Erythroblast (primary cell): ENCODE data around the gene PIGC.
A peak's percentile ranks its signal among the peaks of the same experiment; 100 is the strongest.
"Not testable (repeated sequence)": the region's sequence is repeated elsewhere in the genome, so short reads cannot be mapped to it uniquely, and the experiment has no call there.

Source experiments
- DNase-seq, 2 experiments: peaks; one replicate each; lab custom pipeline; 2025; lab: John Stamatoyannopoulos, UW
- GATA1 ChIP-seq: IDR thresholded peaks from 2 replicates; pipeline ENCODE4 v1.6.1; 2011; ENCODE audit warnings: low read depth, mild to moderate bottlenecking, control low read depth, low read length, moderate library complexity
- POLR2A ChIP-seq: IDR thresholded peaks from 2 replicates; pipeline ENCODE4 v1.6.1; 2011; ENCODE audit warnings: mild to moderate bottlenecking, low read length

Gene PIGC

DNA sequence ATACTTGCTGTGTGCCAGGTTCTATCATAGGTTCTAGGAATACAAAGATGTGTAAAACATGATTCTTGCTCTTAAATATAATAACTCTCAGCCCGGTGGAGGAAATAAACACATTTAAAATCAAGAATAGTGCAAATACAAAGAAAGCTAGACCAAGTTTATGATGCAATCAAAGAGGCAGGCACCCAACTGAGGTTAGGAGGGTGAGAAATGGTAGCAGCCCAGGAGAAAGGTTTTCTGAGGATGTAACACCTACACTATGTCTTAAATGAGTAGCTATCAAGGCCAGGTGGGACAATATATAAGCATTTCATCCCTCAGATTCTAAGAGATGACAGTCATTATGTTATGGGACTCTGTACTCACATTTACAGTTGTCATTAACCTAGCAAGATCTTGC lies 9.7 kb upstream of the PIGC start:
- no peak for TF ChIP-seq GATA1
- no peak for TF ChIP-seq POLR2A
- no peak for DNase-seq

DNA sequence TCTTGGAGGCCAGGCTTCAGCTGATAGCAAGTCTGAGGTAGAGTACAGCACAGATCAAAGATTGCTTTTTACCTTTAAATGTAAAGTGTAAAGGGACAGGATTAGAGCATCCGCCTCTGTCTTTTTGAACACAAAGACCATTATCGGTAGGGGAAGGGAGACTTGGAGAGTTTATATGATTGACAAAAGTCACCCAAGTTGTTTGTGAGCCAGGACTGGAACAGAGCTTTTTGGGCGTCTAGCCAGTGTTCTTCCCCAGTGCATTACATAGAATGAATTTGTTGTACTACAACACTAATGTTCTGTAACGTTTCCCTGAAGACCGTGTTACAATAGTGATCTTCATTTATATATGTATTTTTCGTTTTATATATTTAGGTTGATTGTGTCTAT lies 9.3 kb upstream of the PIGC start:
- no peak for TF ChIP-seq POLR2A
- no peak for TF ChIP-seq GATA1
- peak in 1 of 2 experiments; percentile 36 for DNase-seq

DNA sequence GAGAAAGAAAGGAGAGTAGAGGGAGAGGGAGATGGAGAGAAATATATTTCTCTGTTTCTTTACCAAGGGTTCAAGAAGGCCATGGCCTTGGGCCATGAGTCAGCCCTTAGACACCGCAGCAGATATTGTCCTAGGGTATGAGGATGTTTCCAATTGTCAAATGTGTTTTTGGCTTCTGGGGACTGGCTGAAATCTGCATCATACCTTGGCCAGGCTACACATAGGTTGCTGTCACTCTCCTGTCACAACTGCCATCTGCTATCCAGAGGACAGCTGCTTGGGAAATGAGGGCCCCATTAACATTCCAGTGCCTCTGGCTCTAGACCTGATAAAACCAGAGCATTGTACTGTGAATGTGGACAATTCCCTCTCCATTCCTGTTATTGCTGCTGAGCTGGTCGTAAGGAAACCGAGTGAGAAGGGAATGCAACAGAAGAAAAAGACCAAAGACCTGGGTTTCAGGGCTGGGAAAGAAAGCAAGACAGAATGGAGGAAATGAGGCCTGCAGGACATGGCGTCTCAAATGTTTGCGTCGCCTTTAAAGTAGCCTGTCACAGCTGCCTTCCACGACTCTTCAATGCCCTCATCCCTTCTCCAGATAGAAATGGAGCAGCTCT lies 8.8 kb upstream of the PIGC start:
- no peak for TF ChIP-seq GATA1
- TF ChIP-seq POLR2A: no peak
- DNase-seq: peak in 1 of 2 experiments; percentile 23

DNA sequence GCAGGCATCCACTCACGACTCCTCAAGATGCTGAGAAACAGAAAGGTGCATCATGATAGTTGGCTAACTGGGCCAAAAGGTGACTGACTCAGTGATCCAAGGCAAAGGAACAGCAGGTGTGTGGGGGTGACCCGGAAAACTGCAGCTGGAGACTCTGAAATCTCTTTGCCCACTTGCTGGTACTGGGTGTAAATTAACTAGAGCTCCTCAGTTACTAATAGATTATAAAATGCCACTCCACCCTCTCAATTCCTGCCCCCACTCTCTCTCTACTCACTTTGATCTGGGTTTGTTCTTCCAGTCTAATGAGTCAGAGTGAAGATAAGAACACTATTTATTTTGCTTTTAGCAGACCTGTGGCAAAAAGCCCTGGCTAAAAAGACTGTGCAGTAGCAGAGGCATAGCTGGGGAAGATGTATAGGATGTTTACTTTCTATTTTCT lies 7.2 kb upstream of the PIGC start:
- TF ChIP-seq GATA1 (no peak), POLR2A (peak; percentile 79)

DNA sequence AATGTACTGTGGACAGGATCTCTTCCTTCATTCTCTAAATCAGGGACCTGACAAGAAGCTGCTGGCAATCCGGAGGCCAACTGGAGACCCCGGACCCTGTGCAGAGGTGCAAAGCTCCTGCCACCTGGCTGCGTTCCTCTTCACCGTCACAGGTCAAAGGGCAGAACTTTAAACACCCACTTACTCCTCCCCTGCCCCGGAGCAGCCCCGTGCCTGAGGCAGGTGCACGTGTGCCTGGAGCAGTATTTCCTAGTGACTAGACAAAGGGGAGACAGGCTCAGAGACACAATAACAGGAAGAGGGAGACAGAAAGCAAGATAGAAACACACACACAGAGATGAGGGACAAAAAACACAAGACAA lies 6.6 kb upstream of the PIGC start:
- no peak for TF ChIP-seq POLR2A
- TF ChIP-seq GATA1: no peak
- peak in 1 of 2 experiments; percentile 31 for DNase-seq

More for the DNA sequence above, 7.2 kb upstream of the PIGC start:
- peak; percentile 74 to 78 for DNase-seq

DNA sequence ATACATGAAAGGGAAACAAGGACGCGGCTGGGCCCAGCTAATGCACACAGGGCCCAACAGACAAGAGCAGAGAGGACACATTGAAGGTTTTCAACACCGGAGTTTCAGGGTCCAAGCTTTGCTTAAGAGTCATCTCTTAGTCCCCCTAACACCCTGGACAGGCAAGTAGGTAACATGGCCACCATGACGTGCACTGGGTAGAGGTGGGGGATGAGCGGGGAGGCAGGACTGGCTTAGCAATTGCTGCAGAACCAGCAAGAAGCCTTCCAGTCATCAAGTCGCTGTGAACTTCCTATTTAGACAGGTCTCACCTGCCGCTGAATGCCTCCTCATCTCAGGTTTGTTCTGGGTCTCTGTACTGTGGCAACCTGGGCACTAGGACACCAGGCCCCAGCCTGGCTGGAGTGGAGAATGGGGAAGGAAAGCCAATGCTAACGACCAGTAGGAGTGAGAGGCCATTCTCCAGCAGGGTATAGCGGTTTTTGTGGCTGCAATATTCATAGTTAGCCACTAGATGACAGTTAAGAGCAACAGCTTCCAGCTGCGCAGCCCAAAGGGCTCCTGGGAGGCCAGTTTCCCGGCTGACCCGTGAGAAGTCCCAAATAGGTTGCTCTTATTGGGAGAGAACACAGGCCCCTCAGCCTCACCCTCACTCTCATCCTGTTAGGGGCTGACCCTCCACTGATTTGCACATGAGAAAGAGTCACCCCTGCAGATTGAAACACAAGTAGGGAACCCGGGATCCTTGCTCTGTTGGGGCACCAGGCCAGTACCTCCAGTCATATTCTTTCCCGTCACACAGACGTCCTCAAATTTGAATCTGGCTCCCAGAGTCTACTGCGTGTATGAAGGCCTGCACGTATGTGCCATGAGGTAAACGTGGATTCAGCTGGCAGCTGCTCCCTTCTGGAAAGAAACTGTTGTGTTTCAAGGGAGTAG lies 6.0 kb upstream of the PIGC start:
- DNase-seq: peak; percentile 80 to 81
- no peak for TF ChIP-seq GATA1
- TF ChIP-seq POLR2A: peak; percentile 33

DNA sequence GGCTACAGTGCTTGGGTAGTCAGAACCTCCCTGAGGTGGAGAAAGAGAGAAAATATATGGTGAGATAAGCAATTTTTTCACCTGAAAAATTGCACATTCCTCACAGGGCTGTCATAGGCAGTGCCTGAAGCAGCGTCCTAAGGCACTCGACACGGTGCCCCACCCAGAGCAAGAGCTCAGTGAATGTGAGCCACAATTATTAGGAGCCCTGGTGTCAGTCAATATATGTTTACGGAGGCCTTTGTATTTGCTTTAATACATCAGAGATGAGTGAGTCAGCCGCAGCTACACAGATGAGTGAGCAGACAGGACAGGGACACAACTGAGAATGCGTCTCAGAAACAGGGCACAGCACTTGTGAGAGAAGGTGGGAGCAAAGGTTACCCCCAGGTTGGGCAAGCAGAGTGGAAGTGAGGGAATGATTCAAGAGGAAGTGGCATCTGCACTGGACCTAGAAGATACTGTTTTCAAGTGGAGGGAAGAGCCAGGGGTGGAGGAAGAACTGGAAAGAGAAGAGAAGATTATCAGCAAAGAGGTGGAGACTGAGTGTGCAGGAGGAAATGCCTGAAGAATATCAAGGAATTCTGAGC lies 5.2 kb upstream of the PIGC start:
- TF ChIP-seq GATA1: no peak
- no peak for TF ChIP-seq POLR2A
- DNase-seq: no peak

DNA sequence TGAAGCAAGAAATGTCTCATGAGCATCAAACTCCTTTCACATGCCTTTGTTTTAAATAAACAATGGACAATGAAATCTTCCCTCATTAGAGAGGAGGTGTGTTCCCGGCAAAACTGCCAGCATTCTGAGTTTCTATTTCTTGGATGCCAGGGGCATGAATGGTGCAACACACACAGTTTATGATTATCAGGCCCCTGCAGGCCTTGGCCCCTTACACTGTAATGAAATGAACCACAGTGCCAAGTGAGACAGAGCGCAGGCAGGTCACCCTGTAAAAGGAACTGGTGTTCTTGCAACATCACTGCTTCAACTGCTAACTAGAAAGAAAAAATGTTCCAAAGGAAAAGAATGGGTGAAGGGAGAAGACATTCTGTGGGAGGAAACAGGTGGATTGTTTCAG lies 3.8 kb upstream of the PIGC start:
- peak; percentile 26 to 43 for DNase-seq
- peak; percentile 20 for TF ChIP-seq POLR2A
- TF ChIP-seq GATA1: no peak

DNA sequence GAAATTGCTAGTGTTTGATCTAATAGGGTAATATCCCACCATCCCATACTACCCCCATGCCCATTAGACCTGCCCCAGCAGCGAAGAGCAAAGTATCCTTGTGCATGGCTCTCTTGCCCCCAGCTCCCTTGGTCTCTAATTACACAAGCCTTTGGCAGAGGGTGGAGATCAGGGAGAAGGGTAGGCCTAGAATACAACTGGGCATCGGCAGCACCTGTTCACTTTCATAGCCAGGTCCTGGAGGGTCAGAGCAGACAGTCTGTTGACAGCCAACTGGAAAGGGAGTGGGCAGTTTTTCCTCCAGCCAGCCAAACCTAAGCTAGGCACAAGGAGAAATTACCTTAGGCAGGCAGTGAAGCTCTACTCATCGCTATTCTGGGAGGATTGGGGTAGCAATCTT lies 2.7 kb upstream of the PIGC start:
- no peak for DNase-seq
- no peak for TF ChIP-seq POLR2A
- no peak for TF ChIP-seq GATA1

DNA sequence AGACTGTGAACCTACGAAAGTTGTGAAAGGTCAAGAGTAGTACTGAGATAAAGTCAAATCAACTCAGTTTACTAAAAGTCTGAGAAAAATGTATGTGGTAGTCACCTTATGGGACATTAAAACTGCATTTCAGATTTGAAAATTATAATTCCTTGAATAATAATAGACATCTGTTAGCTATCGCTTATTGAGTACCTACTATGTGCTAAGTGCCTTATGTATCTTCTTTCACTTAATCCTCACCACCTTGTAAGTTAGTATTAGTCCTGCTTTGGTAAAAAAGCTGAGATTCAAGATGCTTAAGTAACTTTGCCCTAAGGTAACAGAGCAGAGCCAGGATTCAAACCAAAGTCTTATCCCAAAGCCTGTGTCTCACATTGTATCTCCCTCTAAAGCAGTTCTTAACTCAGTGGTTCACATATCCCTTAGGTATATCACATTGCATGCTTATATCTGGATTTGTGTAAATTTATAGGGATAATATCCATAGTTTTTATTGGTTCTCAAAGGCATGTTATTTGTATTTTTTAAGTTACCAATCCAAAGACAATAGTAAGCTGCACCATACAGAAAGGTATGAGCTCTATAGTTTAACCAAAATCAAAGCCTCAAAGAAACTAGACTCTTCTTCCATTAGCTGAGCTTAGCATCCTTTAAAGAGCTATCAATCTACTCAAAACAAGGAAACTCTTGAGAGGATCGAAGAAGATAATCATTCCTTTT lies 865 bp downstream of the PIGC start:
- no peak for DNase-seq
- TF ChIP-seq GATA1 (no peak), POLR2A (no peak)

DNA sequence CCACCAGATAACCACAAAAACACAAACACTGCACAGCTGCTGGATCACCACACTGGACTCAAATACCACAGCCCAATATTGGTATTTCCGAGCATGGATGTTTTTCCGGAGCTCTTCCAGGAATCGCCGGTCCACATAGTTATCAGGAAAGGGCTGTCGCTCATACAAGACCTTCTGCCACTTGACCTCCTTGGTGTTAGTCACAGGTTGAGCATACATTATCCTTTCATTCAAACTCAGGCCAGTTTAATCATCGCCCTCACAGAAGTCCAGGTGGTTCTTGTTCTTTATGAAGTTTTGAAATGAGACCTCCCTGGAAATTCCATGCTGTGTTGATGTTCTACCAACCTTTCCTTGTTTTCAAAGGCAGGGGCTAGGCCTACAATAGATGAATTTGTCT lies 1.5 kb downstream of the PIGC start:
- no peak for DNase-seq
- no peak for TF ChIP-seq GATA1
- TF ChIP-seq POLR2A: no peak

DNA sequence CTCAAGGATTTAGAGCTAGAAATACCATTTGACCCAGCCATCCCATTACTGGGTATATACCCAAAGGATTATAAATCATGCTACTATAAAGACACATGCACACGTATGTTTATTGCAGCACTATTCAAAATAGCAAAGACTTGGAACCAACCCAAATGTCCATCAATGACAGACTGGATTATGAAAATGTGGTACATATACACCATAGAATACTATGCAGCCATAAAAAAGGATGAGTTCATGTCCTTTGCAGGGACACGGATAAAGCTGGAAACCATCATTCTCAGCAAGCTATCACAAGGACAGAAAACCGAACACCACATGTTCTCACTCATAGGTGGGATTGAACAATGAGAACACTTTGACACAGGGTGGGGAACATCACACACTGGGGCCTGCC lies 6.7 kb downstream of the PIGC start:
- DNase-seq: not testable (repeated sequence)

DNA sequence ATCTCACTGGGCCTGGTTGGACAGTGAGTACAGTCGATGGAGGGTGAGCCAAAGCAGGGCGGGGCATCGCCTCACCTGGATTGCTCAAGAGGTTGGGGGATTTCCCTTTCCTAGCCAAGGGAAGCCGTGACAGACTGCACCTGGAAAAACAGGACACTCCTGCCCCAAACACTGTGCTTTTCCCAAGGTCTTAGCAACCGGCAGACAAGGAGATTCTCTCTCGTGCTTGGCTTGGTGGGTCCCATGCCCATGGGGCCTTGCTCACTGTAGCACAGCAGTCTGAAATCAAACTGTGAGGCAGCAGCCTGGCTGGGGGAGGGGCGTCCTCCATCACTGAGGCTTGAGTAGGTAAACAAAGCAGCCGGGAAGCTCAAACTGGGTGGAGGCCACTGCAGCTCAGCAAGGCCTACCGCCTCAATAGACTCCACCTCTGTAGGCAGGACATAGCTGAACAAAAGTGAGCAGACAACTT lies 12.1 kb downstream of the PIGC start:
- TF ChIP-seq GATA1 (no peak), POLR2A (no peak)
- DNase-seq: no peak
